Heart left ventricle (tissue), 13 donors: Measurements from ENCODE around the gene ZBTB7C.

Experiments used
- POLR2A ChIP-seq, 2 donors: fragments of 450-650 bp; IDR thresholded peaks; one replicate each; pipeline ENCODE4 v1.6.1; 2017; ENCODE audit warnings: antibody characterized with exemption in 2 of 2, mild to moderate bottlenecking in 2 of 2, moderate library complexity in 2 of 2
- TF ChIP-seq, protein P1 (sequence below), 12 donors: fragments of 200-600 bp; sonication (generic) in 4 of 12; IDR thresholded peaks; one replicate each; pipeline versions ENCODE4 v1.5.0 to v1.8.0; 2018 to 2022; ENCODE audit warnings: antibody characterized with exemption in 12 of 12, mild to moderate bottlenecking in 5 of 12
- donor health status: ischemic (EF 13 %, LVEDD 7.1; RV severe dilation, severe dysfunction).
- donor health status: DM: no; HTN: yes; CAD: no.
- donor health status: DM: no; HTN: no; CAD: no.
- donor health status: ischemic (EF 25% LVEDD 6.9; RV normal size, moderate dysfunction).
- donor health status: ischemic (EF 25% LVEDD 5.7; RV mildly dilated, moderate dysfunction).
- donor health status: ischemic (EF 35%, LVEDD 5.7; RV mildly dilated, moderate dysfunction).
- donor health status: nonischemic (EF 11% LVEDD 7.7; RV severe dilation, severe dysfunction).
- donor health status: DM: yes; HTN: yes; CAD: no.
- donor health status: PGD.
- donor health status: ischemic (EF 29% LVEDD 5.4; RV normal size, mild dysfunction).
- donor health status: nonischemic (EF 23%, LVEDD 6.1; RV moderate dilation, normal function).

DNA sequence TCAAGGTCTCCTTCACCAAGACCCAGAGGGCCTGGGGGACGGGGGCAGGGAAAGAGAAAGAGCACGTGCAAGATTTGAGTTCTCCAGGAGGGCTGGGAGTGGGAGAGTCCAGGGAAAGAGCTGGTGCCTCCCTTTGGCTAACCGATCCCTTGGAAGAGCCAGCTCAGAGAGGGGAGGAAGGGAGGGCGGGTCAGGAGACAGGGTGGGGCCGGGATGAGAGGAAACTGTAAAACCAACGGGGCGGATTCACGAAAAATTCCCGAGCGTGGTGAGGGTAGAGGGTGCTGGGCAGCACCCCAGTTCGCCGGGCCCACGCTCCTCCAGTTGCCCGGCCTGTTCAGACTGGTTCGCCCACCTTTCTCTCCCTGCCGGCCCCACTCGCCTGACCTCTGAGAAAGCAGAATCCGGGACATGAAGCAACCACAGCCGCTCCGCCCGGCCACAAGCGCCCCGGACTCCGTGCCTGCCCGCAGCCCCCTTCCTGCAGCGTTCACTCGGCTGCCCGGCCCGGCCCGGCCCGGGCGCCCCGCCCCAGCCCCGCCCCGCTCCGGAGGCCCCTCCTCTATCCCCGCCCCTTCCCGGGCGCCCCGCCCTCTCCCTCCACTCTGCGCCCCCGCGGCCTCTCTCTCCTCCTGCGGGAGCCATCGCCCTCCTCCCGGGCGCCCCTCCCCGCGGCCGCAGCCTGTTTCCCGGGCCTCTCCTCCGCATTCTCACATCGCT is 247.8 kb downstream of the ZBTB7C start:
- TF ChIP-seq, protein P1, sequence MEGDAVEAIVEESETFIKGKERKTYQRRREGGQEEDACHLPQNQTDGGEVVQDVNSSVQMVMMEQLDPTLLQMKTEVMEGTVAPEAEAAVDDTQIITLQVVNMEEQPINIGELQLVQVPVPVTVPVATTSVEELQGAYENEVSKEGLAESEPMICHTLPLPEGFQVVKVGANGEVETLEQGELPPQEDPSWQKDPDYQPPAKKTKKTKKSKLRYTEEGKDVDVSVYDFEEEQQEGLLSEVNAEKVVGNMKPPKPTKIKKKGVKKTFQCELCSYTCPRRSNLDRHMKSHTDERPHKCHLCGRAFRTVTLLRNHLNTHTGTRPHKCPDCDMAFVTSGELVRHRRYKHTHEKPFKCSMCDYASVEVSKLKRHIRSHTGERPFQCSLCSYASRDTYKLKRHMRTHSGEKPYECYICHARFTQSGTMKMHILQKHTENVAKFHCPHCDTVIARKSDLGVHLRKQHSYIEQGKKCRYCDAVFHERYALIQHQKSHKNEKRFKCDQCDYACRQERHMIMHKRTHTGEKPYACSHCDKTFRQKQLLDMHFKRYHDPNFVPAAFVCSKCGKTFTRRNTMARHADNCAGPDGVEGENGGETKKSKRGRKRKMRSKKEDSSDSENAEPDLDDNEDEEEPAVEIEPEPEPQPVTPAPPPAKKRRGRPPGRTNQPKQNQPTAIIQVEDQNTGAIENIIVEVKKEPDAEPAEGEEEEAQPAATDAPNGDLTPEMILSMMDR (IDR thresholded peaks at IDR 0.05), result no peak
- peak in 1 of 2 donors; percentile 52 for TF ChIP-seq POLR2A (IDR thresholded peaks at IDR 0.05)
